ENCODE data around the gene CEP57. TPM values are rescaled to one million over a fixed set of nuclear protein-coding genes. Genes with fewer than 3 reads are reported as not detected.

The CEP57 gene
- total RNA-seq, 1 experiment from 2014 or later = 58.0 TPM

DNA sequence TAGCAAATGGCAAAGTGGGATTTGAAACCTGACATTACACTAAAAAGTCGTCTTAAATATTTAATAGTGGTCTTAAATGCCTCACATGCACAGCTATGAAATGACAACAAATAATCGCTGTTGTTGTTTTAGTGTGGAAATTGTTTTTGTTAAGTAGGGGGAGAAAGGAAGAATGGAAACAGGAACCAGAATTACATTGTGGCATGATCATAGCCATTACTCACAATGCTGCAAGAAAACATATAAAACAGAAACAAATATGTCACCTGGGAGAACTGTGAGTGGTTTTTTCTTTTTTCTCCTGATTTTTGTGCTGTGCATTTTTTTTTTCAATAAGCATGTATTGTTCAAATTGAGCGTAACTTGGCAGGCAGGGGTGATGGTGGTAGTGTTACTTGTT lies 23.6 kb upstream of the CEP57 start:
- no CpG with 5 or more reads among the region's 3 CpGs for WGBS (ENCODE audit: extremely low coverage, insufficient read length, low lambda C conversion rate)
- H3K18ac ChIP-seq (ENCODE audit: insufficient read length, low read depth, low read length) = no peak overlapping the region
- no peak overlapping the region for H3K4ac ChIP-seq (ENCODE audit: low read depth, low read length)
- H4K20me1 ChIP-seq (ENCODE audit: control insufficient read depth, insufficient read depth, insufficient read length) = no peaks in the 10 kb centered on the region
- H3K27ac ChIP-seq (ENCODE audit: insufficient read length, low read depth, low read length) = no peak overlapping the region
- H3T11ph ChIP-seq (ENCODE audit: low read length) = no peak overlapping the region
- H3K4me1 ChIP-seq (ENCODE audit: insufficient read depth, low read length) = no peaks in the 10 kb centered on the region
- H2BK120ac ChIP-seq (ENCODE audit: low read depth, low read length, poor library complexity, severe bottlenecking) = no peak overlapping the region
- no peak overlapping the region for H3K14ac ChIP-seq (ENCODE audit: insufficient read depth, low read length)
- H3K79me2 ChIP-seq (ENCODE audit: insufficient read depth, low read length) = no peaks in the 10 kb centered on the region
- H3K23ac ChIP-seq (ENCODE audit: insufficient read length, low read depth, low read length) = no peak overlapping the region
- no peak for DNase-seq
- Mint-ChIP-seq H3K4me3 (no peak overlapping the region), H3K36me3 (ENCODE audit: insufficient read depth in 1 of 3, low read depth in 3 of 3) (peaks cover 1 to 12% (median 7%) of the 10 kb centered on the region in 3 experiments; a peak in 4 of 7 replicates), H3K9me3 (no peaks in the 10 kb centered on the region), H3K27ac (no peak overlapping the region), H3K4me1 (no peaks in the 10 kb centered on the region), H3K27me3 (ENCODE audit: low read depth) (no peaks in the 10 kb centered on the region)
- no peaks in the 10 kb centered on the region for H3K9me3 ChIP-seq (ENCODE audit: control insufficient read depth, low read depth, low read length)
- H4K8ac ChIP-seq (replicated peaks; ENCODE audit: insufficient read length, low read depth, low read length) = no peak overlapping the region
- H2BK12ac ChIP-seq (ENCODE audit: insufficient read length, low read depth, low read length) = no peak overlapping the region
- no peaks in the 10 kb centered on the region for H3K27me3 ChIP-seq (ENCODE audit: insufficient read depth, low read length)
- H3K79me1 ChIP-seq (ENCODE audit: insufficient read depth, low read depth, low read length, poor library complexity, severe bottlenecking) = no peaks in the 10 kb centered on the region
- no peak overlapping the region for H2BK15ac ChIP-seq (ENCODE audit: low read depth, low read length)
- H3K23me2 ChIP-seq (ENCODE audit: insufficient read length, low read depth, low read length, poor library complexity, severe bottlenecking) = no peaks in the 10 kb centered on the region
- no peak overlapping the region for H4K91ac ChIP-seq (ENCODE audit: insufficient read length, low read depth, low read length)
- no peak overlapping the region for H3K56ac ChIP-seq (ENCODE audit: insufficient read length, low read depth, low read length)
- H2BK5ac ChIP-seq (ENCODE audit: insufficient read length, low read length) = no peak overlapping the region
- no peak overlapping the region for H4K5ac ChIP-seq (ENCODE audit: insufficient read length, low read depth, low read length)
- H2AFZ ChIP-seq (ENCODE audit: low read length) = no peak overlapping the region
- no peak overlapping the region for H3K9ac ChIP-seq (ENCODE audit: extremely low read depth, insufficient read length, low read length)
- H2AK5ac ChIP-seq (ENCODE audit: insufficient read length, low read length) = no peak overlapping the region
- H3K4me2 ChIP-seq (ENCODE audit: insufficient read depth, insufficient read length, low read length) = no peak overlapping the region
- no peak overlapping the region for H2BK20ac ChIP-seq (ENCODE audit: low read depth, low read length, poor library complexity, severe bottlenecking)
- TF ChIP-seq CTCF (conservative IDR thresholded peaks at IDR 0.05) = no peak

Measured in H9 (cell line).